GM23248 (cell line): ENCODE results near the gene EFR3B.

Source experiments
- EZH2 ChIP-seq: fragments of 200-600 bp; sonication (generic); IDR thresholded peaks from 2 replicates; pipeline ENCODE4 v1.6.1; 2018; ENCODE audit warnings: antibody characterized with exemption, mild to moderate bottlenecking; ENCODE audit not compliant: insufficient read depth, poor library complexity, severe bottlenecking
- EZH2phosphoT487 ChIP-seq: fragments of 200-600 bp; sonication (generic); IDR thresholded peaks from 2 replicates; pipeline ENCODE4 v1.6.1; 2018; ENCODE audit warnings: antibody characterized with exemption, moderate library complexity, mild to moderate bottlenecking, low read depth; ENCODE audit not compliant: insufficient read depth

DNA sequence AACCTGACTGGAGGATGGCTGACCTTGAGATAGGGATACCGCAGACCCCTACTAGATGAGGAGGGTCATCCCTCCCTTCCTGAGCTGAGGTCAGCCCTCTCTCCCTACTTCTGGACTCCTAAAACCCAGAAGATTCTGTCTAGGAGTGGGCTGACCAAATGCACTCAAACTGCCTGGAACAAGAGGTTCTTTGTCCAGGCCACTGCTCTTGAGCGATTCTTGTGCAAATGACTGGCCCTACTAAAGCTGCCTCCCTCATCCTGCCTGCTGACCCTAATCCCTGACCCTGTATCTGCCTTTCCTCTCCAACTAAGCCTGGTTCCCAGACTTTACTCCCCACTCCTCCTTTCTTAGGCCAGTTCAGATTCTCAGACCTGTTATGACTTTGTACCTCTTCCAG, 56.2 kb downstream of the EFR3B start:
- TF ChIP-seq EZH2 (no peak), EZH2phosphoT487 (no peak)
